ENCODE data around the gene NXN.

DNA sequence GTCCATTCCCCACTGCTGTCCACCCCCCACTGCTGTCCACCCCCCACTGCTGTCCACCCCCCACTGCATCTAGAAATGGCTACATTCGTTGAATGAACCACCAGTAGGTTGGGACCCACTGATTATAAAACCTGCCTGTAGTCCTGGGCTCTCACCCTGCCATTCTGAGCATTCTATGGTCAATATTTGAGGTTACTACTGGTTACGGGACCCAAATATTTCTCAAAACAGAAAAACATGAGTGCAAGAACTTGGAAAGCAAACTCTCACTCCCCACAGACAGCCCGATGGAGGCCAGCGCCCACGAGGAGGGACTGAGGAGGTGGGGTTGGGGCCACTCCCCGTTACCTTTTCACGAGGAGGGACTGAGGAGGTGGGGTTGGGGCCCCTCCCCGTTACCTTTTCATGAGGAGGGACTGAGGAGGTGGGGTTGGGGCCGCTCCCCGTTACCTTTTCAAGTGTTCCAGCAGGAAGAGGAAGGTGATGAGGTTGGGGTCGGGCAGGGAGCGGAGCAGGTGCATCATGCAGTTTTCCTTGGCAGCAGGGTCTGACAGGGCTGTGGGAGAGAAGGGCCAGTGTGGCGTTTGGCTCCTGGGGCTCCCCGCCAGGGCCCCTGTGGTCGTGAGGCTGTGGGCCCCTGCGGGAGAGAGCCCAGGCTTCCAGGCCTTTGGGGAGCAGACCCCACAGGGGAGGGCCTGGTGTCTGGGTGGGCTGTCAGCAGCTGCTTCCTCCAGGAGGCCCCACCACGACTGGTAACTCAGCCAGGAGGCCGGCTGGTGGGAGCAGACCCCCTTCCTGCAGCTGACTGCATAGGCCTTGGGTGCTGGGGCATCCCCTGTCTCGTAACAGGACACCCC lies 29.9 kb upstream of the NXN start:
- TF ChIP-seq, protein P1, sequence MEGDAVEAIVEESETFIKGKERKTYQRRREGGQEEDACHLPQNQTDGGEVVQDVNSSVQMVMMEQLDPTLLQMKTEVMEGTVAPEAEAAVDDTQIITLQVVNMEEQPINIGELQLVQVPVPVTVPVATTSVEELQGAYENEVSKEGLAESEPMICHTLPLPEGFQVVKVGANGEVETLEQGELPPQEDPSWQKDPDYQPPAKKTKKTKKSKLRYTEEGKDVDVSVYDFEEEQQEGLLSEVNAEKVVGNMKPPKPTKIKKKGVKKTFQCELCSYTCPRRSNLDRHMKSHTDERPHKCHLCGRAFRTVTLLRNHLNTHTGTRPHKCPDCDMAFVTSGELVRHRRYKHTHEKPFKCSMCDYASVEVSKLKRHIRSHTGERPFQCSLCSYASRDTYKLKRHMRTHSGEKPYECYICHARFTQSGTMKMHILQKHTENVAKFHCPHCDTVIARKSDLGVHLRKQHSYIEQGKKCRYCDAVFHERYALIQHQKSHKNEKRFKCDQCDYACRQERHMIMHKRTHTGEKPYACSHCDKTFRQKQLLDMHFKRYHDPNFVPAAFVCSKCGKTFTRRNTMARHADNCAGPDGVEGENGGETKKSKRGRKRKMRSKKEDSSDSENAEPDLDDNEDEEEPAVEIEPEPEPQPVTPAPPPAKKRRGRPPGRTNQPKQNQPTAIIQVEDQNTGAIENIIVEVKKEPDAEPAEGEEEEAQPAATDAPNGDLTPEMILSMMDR (IDR thresholded peaks at IDR 0.05) = no peak
- no peak for TF ChIP-seq POLR2A (IDR thresholded peaks at IDR 0.05)

Measured in upper lobe of left lung (tissue), 4 donors.